D341Med (cell line): Measurements from ENCODE around the gene CPVL.

Experiments used
- DNase-seq: peaks from one replicate; pipeline ENCODE4 v3.0.0; 2012; ENCODE audit warnings: low spot score

Gene CPVL

DNA sequence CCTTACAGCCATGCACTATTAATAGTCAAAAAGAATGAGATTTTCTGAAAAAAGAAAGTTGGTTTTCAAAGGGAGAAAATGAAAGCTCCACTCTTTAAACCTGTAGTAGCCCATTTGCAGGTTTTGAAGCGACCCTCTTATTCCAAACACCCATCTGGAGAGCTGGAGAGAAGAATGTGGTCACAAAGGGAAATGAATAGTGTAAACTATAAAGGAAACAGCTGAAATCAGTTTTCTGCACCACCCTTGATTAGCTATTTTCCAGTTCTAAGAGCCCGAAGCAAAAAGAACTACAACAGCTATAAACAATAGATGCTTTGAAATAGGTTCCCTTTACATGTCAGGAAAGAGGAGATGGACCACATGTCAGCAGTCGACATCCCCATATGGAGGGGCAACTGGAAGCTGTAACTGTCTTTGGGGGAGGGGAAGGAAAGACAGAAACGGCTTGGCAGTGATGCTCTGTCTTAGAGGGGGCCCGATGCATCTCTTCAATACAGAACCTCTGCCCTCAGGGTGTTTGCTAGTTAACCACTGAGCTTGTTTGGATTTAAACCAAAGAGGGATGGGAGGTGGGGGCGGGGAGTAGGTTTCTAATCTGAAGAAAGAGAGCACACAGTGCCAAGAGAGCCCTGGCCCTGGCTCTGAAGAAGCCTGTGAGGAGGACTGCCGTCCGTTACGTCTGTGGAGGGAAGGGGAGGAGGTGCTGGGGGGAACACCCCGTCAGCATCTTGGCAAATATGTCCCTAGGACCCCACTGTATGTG is 55.3 kb downstream of the CPVL start:
- no peak for DNase-seq

- DNase-seq: no peak
Measured at GRCh38 chr7:29090151-29090805, 56.1 kb downstream of the CPVL start.

DNA sequence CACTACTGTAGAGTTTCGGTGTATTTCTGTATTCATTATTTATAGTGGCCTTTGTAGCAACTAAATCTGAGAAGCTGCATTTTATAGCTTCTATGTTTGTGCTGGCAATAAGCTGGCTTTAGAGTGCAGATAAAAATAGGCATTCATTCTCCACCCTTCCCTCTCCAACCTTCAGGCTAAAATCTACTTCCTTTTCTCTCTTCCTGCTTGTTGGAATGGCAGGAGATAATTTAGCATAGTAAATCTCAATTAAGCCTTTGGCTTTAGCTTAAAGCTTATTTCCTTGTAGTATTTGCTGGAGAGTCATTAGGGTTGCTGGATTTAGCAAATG is 58.5 kb downstream of the CPVL start:
- DNase-seq: no peak

- no peak for DNase-seq
Measured at GRCh38 chr7:29086545-29086944, 59.8 kb downstream of the CPVL start.

GRCh38 chr7:29084832-29085231 is 61.5 kb downstream of the CPVL start:
- no peak for DNase-seq

- no peak for DNase-seq
Measured at GRCh38 chr7:29080803-29081202, 65.5 kb downstream of the CPVL start.

DNA sequence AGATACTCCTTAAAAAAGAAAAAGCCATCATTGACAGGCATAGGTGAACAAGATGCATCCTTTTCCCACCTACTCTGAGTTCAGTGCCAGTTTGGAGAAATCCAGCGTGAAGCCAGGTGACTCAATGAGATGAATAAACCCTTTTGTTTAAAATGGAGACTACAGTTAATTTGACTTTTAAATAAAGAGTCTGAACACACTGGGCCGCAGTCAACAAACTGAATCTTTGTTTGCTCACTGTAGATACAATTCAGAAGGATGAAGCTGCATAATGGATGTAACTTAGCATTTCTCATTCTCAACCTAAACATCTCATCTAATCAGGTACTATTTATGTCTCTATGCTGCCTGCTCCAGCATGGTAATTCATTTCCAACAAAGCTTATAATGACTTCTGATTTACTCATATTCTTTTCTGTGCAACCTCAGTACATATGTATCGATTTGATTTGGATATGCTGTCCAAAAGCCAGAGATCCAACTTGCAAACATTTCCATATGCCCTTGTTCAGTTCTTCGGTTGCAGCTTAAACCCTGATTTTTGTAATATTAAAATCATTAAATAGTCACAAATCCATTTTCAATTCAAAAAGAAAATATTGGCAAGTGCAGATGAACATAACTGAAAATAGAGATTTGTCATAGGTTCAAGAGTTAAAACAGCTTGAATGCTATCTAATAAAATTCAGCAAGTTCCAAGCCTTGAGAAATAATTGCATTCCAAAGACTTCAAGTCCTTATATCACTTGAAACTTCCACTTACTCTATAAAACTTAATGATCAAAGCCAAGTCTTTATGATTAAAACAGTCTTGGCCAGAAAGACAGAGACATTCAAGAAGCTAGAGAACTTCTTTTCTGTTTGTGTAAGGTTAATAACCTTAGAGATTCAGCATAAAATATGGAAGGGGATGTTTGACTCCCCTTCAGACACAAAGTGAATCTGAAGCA is 67.8 kb downstream of the CPVL start:
- no peak for DNase-seq

DNA sequence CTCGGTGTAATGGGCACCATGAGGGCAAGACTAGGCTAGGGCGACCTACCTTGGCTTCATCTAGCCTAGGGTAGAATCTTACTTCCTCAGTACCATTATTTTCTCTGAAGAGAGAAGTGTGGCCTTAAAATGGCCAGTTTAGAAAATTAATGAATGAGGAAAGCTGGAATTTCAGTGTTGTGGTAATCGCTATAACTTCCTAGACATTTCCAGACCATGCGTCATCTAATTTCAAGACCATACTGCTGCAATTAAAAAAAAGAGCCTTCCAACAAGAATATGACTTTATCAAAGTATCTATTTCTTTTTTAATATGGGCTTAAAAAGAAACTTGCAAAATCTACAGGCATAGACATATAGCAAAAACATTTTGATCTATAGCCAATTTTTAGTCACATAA is 68.5 kb downstream of the CPVL start:
- no peak for DNase-seq

GRCh38 chr7:29077176-29077575 is 69.2 kb downstream of the CPVL start:
- no peak for DNase-seq

GRCh38 chr7:29076631-29077030 is 69.7 kb downstream of the CPVL start:
- no peak for DNase-seq

DNA sequence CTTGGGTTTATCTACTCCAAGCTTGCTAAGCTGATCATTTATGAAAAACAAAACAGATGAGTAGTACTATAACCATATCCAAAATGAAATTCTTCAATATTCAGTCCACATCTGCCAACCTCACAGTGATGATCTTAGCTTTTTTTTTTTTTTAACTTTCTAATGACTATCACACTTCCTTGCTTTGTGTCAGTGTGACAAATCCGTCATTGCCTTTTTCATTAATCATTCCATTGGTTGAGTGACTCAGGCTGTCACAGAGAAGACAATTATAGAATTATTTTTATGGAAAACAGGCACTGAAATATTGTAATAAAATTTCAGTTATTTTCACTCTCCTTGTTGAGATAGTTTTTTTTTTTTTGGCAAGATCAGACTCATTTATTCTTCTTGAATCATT is 70.7 kb downstream of the CPVL start:
- no peak for DNase-seq

DNA sequence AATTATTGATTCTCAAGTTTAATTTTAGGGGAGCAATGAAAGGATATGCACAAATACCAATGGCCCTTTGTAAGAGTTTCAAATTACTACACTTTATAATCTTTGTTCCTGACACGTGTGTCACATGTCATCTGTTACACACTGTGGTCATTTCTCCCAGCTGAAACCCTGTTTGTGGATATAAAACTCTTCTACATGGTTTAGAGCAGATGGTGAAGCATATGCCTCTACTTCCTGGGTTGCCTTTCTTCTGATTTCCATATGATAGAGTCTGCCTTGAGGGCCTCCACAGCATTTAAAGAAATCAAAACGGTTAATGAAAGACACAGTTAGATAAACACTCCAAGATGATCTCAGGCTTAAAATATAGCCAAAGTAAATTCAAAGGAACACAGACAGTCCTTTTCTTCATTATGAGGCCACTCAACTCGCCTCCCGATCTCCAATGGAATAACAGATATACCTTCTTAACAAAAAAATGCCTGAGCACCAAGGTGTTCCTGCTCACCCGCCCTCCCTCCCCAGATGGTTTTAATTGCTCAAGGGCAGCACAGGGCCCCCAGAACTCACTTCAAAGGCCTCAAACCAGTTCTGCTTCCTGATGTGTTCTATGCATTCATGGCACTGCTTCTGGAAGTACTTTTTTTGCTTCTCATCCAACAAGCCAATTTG is 75.0 kb downstream of the CPVL start:
- DNase-seq: no peak

DNA sequence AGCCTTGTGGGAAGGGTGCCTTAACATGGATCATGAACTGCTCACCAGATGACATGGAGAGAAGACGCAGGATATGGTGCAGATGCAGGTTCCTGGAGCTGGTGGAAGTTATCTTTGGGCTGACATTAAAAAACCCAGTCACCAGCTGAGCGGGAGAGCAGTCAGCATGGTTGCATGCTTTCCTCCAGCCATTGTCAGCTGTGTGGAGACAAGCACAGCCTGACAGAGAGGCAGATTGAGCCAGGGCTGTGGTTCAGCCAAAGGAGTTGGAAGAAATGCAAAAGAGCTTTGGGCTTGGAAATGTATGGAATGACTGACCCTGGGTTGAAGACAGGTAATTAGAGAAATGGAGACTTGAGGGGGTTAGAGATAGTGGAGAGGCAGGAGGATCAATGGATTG is 79.7 kb downstream of the CPVL start:
- DNase-seq: no peak

GRCh38 chr7:29065181-29065857 is 81.0 kb downstream of the CPVL start:
- no peak for DNase-seq

DNA sequence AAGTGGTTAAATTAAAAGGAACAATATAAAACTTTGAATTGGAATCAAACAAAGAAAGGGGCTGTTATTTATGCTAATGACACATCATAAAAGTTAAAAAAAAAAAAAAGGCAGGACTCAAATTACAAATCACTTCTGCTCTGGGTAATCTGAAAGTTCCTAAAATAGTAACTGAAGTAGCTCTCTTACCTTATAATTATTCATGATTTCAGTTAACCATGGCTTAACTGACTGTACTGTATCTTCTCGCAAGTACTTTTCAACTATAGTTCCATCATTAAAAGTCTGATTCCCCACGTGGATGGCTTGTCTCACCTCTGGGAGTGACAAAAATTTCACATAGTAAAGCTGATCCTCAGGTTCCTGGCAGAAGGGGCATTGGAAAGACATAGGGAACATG is 82.5 kb downstream of the CPVL start:
- no peak for DNase-seq

- DNase-seq: no peak
Measured at GRCh38 chr7:29063236-29063635, 83.1 kb downstream of the CPVL start.

DNA sequence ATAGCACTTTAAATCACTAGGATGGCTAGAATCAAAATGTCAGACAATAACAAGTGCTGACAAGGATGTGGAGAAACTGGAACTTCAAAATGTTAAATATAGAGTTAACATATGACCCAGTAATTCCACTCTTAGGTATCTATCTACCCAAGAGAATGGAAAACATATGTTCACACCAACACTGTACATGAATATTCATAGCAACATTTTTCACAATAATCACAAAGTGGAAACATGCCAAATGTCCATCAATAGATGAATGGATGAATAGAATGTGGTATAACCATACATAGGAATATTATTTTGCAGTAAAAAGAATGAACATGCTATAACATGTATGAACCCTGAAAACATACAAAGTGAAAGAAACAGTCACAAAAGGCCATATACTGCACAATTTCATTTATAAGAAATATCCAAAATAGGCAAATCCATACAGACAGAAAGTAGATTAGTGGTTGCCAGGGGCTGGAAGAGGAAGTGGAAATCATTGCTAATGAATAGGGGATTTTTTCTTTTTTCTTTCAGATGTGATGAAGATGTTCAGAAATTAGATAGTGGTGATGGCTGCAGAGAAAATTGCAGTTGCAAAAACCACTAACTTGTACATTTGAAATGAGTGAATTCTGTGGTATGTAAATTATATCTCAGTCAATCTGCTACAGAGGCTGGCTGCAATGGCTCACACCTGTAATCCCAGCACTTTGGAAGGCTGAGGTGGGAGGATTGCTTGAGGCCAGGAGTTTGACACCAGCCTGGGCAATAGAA is 93.0 kb downstream of the CPVL start:
- DNase-seq: no peak

- DNase-seq: no peak
Measured at GRCh38 chr7:29046978-29047377, 99.4 kb downstream of the CPVL start.

GRCh38 chr7:29045258-29046086 is 100.9 kb downstream of the CPVL start:
- no peak for DNase-seq

DNA sequence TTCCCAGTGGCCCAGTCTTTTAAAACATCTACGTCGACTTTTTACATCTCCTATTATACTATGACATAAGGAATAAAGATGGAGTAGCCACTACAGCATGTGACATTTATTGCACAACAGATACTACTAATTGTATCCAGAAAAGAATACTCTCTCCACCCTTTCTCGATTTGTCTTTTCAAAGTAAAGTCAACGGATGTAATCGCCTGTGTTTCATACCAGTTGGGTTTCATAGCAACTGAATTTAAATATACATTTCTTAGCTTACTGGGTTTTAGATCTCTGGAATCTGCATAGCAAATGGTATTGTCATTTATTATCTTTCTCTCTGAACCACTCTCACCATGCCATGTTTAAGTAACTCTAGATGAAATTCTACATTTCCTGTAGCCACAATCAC is 101.8 kb downstream of the CPVL start:
- no peak for DNase-seq
